ENCODE measurements around the gene NPIPB8.
"Not testable (repeated sequence)": the region's sequence is repeated elsewhere in the genome, so short reads cannot be mapped to it uniquely, and the experiment has no call there.

The NPIPB8 gene

GRCh38 chr16:28612359-28613280, 25.2 kb upstream of the NPIPB8 start:
- not testable (repeated sequence) for H3K4me1 Mint-ChIP-seq (ENCODE audit: low read depth); H3K4me3 Mint-ChIP-seq; H3K27me3 Mint-ChIP-seq (ENCODE audit: low read depth); H3K9me3 Mint-ChIP-seq; H3K27ac Mint-ChIP-seq; H3K36me3 Mint-ChIP-seq (ENCODE audit: low read depth)

DNA sequence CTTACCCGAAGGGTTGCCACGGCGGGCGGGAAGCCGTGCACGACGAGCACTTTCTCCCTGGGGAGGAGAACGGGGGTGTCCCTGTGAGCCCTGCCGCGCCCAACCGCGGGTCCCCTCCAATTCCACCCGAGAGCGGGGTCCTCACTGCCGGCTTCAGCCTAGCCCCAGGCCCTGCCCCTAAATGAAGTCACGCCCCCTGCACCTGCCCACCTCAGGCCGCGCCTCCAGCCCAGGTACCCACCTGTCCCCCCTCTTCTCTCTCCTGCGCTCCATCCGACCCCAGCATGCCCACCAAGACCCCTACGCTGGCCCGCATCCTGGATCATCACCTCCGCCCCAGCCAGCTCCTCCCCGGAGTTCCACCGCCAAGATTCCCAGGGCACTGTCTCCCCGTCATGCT, 24.0 kb upstream of the NPIPB8 start:
- H3K27me3 Mint-ChIP-seq (ENCODE audit: low read depth); H3K27ac Mint-ChIP-seq; H3K4me1 Mint-ChIP-seq (ENCODE audit: low read depth); H3K9me3 Mint-ChIP-seq; H3K36me3 Mint-ChIP-seq (ENCODE audit: low read depth); H3K4me3 Mint-ChIP-seq: not testable (repeated sequence)

- H3K27me3 Mint-ChIP-seq (ENCODE audit: low read depth); H3K9me3 Mint-ChIP-seq; H3K4me3 Mint-ChIP-seq; H3K36me3 Mint-ChIP-seq (ENCODE audit: low read depth); H3K4me1 Mint-ChIP-seq (ENCODE audit: low read depth); H3K27ac Mint-ChIP-seq: not testable (repeated sequence)
Observed at GRCh38 chr16:28614561-28614960, 23.3 kb upstream of the NPIPB8 start.

GRCh38 chr16:28615486-28616223, 22.2 kb upstream of the NPIPB8 start:
- not testable (repeated sequence) for H3K9me3 Mint-ChIP-seq; H3K27me3 Mint-ChIP-seq (ENCODE audit: low read depth); H3K4me1 Mint-ChIP-seq (ENCODE audit: low read depth); H3K27ac Mint-ChIP-seq; H3K36me3 Mint-ChIP-seq (ENCODE audit: low read depth); H3K4me3 Mint-ChIP-seq

GRCh38 chr16:28616224-28616577, 21.7 kb upstream of the NPIPB8 start:
- H3K27ac Mint-ChIP-seq; H3K4me1 Mint-ChIP-seq (ENCODE audit: low read depth); H3K36me3 Mint-ChIP-seq (ENCODE audit: low read depth); H3K27me3 Mint-ChIP-seq (ENCODE audit: low read depth); H3K4me3 Mint-ChIP-seq; H3K9me3 Mint-ChIP-seq: not testable (repeated sequence)

DNA sequence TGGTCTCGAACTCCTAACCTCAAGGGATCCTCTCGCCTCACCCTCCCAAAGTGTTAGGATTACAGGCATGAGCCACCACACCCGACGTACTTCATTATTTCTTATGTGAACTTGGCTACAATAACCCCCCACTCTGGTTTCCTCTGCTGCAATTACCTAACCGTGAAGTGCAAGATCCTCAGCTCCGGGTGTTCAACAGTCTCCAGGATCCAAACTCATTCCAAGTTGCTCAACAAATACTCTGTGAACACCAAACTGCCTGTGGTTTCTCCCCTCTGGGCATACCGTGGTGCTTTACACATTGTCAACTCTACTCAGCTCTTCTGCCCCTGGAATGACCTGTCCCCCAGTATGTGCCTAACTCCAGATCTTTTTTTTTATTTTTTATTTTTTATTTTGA, 21.2 kb upstream of the NPIPB8 start:
- Mint-ChIP-seq H3K4me1 (ENCODE audit: low read depth) (no peaks in the 10 kb centered on the region), H3K9me3 (no peaks in the 10 kb centered on the region), H3K4me3 (no peak overlapping the region), H3K27me3 (ENCODE audit: low read depth) (no peaks in the 10 kb centered on the region), H3K27ac (no peak overlapping the region), H3K36me3 (ENCODE audit: low read depth) (no peaks in the 10 kb centered on the region)

DNA sequence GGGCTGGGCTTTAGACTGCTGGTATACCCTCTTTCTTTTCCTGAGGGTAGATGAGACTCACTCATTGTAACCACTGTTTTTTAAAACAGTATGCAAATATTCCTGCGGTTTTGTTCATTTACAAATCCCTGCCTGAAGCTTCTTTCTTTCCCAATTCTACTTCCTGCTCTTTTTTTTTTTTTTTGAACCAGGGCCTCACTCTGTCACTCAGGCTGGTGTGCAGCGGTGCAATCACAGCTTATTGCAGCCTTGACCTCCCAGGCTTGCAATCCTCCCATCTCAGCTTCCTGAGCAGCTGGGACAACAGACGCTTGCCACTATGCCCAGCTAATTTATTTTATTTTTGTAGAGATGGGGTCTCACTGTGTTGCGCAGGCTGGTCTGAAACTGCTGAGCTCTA, 20.0 kb upstream of the NPIPB8 start:
- H3K4me1 Mint-ChIP-seq (ENCODE audit: low read depth), result peaks cover 7% of the 10 kb centered on the region
- no peaks in the 10 kb centered on the region for H3K36me3 Mint-ChIP-seq (ENCODE audit: low read depth)
- H3K27me3 Mint-ChIP-seq (ENCODE audit: low read depth), result no peaks in the 10 kb centered on the region
- H3K4me3 Mint-ChIP-seq, result no peak overlapping the region
- H3K27ac Mint-ChIP-seq, result no peak overlapping the region
- no peaks in the 10 kb centered on the region for H3K9me3 Mint-ChIP-seq

GRCh38 chr16:28620316-28620715, 17.5 kb upstream of the NPIPB8 start:
- not testable (repeated sequence) for H3K4me3 Mint-ChIP-seq; H3K27me3 Mint-ChIP-seq (ENCODE audit: low read depth); H3K9me3 Mint-ChIP-seq; H3K4me1 Mint-ChIP-seq (ENCODE audit: low read depth); H3K27ac Mint-ChIP-seq; H3K36me3 Mint-ChIP-seq (ENCODE audit: low read depth)

- Mint-ChIP-seq H3K9me3 (no peaks in the 10 kb centered on the region), H3K27ac (no peak overlapping the region), H3K36me3 (ENCODE audit: low read depth) (no peaks in the 10 kb centered on the region), H3K4me1 (ENCODE audit: low read depth) (peaks cover 9% of the 10 kb centered on the region), H3K27me3 (ENCODE audit: low read depth) (peaks cover 7% of the 10 kb centered on the region), H3K4me3 (peak overlapping the region; percentile 45)
Observed at GRCh38 chr16:28621481-28622155, 16.2 kb upstream of the NPIPB8 start.

DNA sequence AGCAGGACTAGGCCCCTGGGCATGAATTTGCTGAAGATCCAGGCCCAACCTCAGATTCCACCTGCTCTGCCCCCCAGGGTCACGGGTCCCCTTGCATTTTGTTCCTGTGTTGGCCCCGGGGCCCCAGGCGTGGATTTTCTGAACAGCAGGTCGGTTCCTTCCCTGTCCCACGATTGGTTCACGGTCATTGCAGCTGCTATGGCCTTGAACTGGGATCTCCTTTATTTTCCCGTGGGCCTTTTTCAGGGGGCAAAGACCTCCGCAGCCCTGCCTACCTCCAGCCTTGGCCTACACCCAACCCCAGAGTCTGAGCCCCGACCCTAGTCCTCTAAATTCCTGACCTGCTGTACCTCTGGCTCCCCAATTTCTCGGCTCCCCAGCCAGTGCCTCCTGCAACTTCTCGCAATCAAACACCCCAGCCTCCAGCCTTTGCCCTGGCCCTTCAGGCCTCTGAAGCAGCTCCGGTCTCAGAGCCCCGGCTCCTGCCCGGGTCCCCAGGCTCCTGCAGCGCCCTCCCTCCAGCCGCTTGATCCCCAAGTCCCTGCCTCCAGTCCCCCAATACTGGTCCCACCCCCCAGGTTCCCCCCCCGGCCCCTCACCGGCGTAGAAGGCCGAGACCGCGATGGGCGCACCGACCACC, 15.2 kb upstream of the NPIPB8 start:
- H3K27ac Mint-ChIP-seq, result peak overlapping the region; percentile 62

GRCh38 chr16:28623172-28623711, 14.6 kb upstream of the NPIPB8 start:
- H3K9me3 Mint-ChIP-seq, result no peaks in the 10 kb centered on the region
- no peaks in the 10 kb centered on the region for H3K36me3 Mint-ChIP-seq (ENCODE audit: low read depth)
- H3K27me3 Mint-ChIP-seq (ENCODE audit: low read depth), result peaks cover 7% of the 10 kb centered on the region
- peak overlapping the region; percentile 76 for H3K4me3 Mint-ChIP-seq
- H3K4me1 Mint-ChIP-seq (ENCODE audit: low read depth), result peaks cover 9% of the 10 kb centered on the region
- peak overlapping the region; percentile 62 for H3K27ac Mint-ChIP-seq

More for the DNA sequence above, 15.2 kb upstream of the NPIPB8 start:
- H3K27me3 Mint-ChIP-seq (ENCODE audit: low read depth); H3K4me1 Mint-ChIP-seq (ENCODE audit: low read depth); H3K36me3 Mint-ChIP-seq (ENCODE audit: low read depth); H3K9me3 Mint-ChIP-seq: not testable (repeated sequence)
- H3K4me3 Mint-ChIP-seq, result peak overlapping the region; percentile 76

- not testable (repeated sequence) for H3K9me3 Mint-ChIP-seq; H3K27me3 Mint-ChIP-seq (ENCODE audit: low read depth); H3K36me3 Mint-ChIP-seq (ENCODE audit: low read depth); H3K27ac Mint-ChIP-seq; H3K4me1 Mint-ChIP-seq (ENCODE audit: low read depth); H3K4me3 Mint-ChIP-seq
Observed at GRCh38 chr16:28630905-28631304, 7.0 kb upstream of the NPIPB8 start.

- H3K9me3 Mint-ChIP-seq; H3K4me1 Mint-ChIP-seq (ENCODE audit: low read depth); H3K36me3 Mint-ChIP-seq (ENCODE audit: low read depth); H3K27ac Mint-ChIP-seq; H3K4me3 Mint-ChIP-seq; H3K27me3 Mint-ChIP-seq (ENCODE audit: low read depth): not testable (repeated sequence)
Observed at GRCh38 chr16:28636093-28636823, 1.6 kb upstream of the NPIPB8 start.

- H3K27me3 Mint-ChIP-seq (ENCODE audit: low read depth); H3K9me3 Mint-ChIP-seq; H3K36me3 Mint-ChIP-seq (ENCODE audit: low read depth); H3K27ac Mint-ChIP-seq; H3K4me3 Mint-ChIP-seq; H3K4me1 Mint-ChIP-seq (ENCODE audit: low read depth): not testable (repeated sequence)
Observed at GRCh38 chr16:28638359-28638758, 494 bp downstream of the NPIPB8 start.
